ENCODE data around the gene ZMYND8.

DNA sequence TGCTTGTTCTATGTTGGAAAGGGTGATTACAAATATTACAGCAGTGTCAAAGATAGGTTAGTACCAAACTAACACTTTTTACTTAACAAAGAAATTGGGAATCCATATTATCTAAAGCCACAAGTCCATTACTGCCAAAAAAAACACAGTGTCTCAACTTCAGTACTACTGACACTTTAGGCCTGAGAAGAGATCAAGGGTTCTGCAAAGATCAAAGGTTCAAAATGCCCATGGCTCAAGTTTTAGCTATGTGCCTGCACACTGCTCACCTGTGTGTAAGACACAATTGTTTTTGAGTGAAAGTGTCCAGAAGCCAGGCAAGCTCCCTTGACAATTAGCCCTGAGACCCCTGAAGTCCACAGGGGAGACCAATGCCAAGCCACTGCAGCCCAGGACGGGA lies 132.6 kb downstream of the ZMYND8 start:
- TF ChIP-seq, protein P1, sequence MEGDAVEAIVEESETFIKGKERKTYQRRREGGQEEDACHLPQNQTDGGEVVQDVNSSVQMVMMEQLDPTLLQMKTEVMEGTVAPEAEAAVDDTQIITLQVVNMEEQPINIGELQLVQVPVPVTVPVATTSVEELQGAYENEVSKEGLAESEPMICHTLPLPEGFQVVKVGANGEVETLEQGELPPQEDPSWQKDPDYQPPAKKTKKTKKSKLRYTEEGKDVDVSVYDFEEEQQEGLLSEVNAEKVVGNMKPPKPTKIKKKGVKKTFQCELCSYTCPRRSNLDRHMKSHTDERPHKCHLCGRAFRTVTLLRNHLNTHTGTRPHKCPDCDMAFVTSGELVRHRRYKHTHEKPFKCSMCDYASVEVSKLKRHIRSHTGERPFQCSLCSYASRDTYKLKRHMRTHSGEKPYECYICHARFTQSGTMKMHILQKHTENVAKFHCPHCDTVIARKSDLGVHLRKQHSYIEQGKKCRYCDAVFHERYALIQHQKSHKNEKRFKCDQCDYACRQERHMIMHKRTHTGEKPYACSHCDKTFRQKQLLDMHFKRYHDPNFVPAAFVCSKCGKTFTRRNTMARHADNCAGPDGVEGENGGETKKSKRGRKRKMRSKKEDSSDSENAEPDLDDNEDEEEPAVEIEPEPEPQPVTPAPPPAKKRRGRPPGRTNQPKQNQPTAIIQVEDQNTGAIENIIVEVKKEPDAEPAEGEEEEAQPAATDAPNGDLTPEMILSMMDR (conservative IDR thresholded peaks at IDR 0.05), result no peak
- TF ChIP-seq EZH2 (IDR thresholded peaks at IDR 0.05; ENCODE audit: low read depth), result no peak
